ENCODE results near the gene CDK11B. TPM values are rescaled to one million over a fixed set of nuclear protein-coding genes. Genes with fewer than 3 reads are reported as not detected.

Gene CDK11B
- total and polyA plus RNA-seq, 2 experiments from 2014 or later = 11.7 to 19.1 TPM

GRCh38 chr1:1614204-1614953, 44.4 kb downstream of the CDK11B start:
- Histone ChIP-seq H3K4me1 (ENCODE audit: insufficient read depth) (peaks cover 6% of the 10 kb centered on the region; the same call in 1 of the 2 replicates), H3K9me3 (ENCODE audit: low read depth) (no peaks in the 10 kb centered on the region), H3K36me3 (ENCODE audit: low read depth) (no peaks in the 10 kb centered on the region), H3K79me2 (ENCODE audit: insufficient read depth) (peaks cover 40% of the 10 kb centered on the region), H2AFZ (peak overlapping the region; percentile 53), H3K4me3 (peak overlapping the region; percentile 92), H3F3A (ENCODE audit: insufficient read depth) (peaks cover 21% of the 10 kb centered on the region), H3K27me3 (replicated peaks; ENCODE audit: insufficient read depth) (no peaks in the 10 kb centered on the region), H3K9me2 (ENCODE audit: insufficient read depth) (no peaks in the 10 kb centered on the region), H3K9ac (peak overlapping the region; percentile 99), H3K27ac (peak overlapping the region; percentile 99), H3K4me2 (ENCODE audit: unreplicated experiment) (peak overlapping the region; percentile 94), H4K20me1 (ENCODE audit: insufficient read depth) (no peaks in the 10 kb centered on the region)
- peak; percentile 94 for DNase-seq
- no peak for TF ChIP-seq EZH2phosphoT487 (IDR thresholded peaks at IDR 0.05; ENCODE audit: insufficient read depth, low read depth)
- TF ChIP-seq EZH2 (IDR thresholded peaks at IDR 0.05; ENCODE audit: insufficient read depth, poor library complexity, severe bottlenecking) = no peak
- WGBS, 2 experiments (ENCODE audit: low coverage in 1 of 2, low lambda C conversion rate in 2 of 2, missing lambda C conversion rate in 2 of 2) = 7 to 8% methylated on average over 30 of the region's 30 CpGs
- in situ Hi-C loops (cut with MboI) = no loop called here

- Histone ChIP-seq H3K4me1 (ENCODE audit: insufficient read depth) (peaks cover 6% of the 10 kb centered on the region; the same call in 1 of the 2 replicates), H3K79me2 (ENCODE audit: insufficient read depth) (peaks cover 40% of the 10 kb centered on the region), H3K4me2 (ENCODE audit: unreplicated experiment) (peak overlapping the region; percentile 94), H3K4me3 (peak overlapping the region; percentile 92), H4K20me1 (ENCODE audit: insufficient read depth) (no peaks in the 10 kb centered on the region), H3K9me2 (ENCODE audit: insufficient read depth) (no peaks in the 10 kb centered on the region), H3K27ac (peak overlapping the region; percentile 99), H3K36me3 (ENCODE audit: low read depth) (no peaks in the 10 kb centered on the region), H3K9me3 (ENCODE audit: low read depth) (no peaks in the 10 kb centered on the region), H3F3A (ENCODE audit: insufficient read depth) (peaks cover 21% of the 10 kb centered on the region), H2AFZ (0 out of 2 replicates have a peak overlapping the region, but pooled peaks have one; percentile 53), H3K27me3 (replicated peaks; ENCODE audit: insufficient read depth) (no peaks in the 10 kb centered on the region), H3K9ac (peak overlapping the region; percentile 99)
- TF ChIP-seq EZH2phosphoT487 (IDR thresholded peaks at IDR 0.05; ENCODE audit: insufficient read depth, low read depth) (no peak), EZH2 (IDR thresholded peaks at IDR 0.05; ENCODE audit: insufficient read depth, poor library complexity, severe bottlenecking) (no peak)
- 68 to 69% methylated on average over 11 of the region's 11 CpGs for WGBS, 2 experiments (ENCODE audit: low coverage in 1 of 2, low lambda C conversion rate in 2 of 2, missing lambda C conversion rate in 2 of 2)
- in situ Hi-C loops (cut with MboI) = no loop called here
- no peak for DNase-seq
Observed at GRCh38 chr1:1613509-1614082, 45.2 kb downstream of the CDK11B start.

GRCh38 chr1:1612104-1612400, 46.8 kb downstream of the CDK11B start:
- H3K79me2 ChIP-seq (ENCODE audit: insufficient read depth) = peaks cover 26% of the 10 kb centered on the region
- no peak overlapping the region for H3K4me2 ChIP-seq (ENCODE audit: unreplicated experiment)
- in situ Hi-C loops (cut with MboI) = no loop called here
- H4K20me1 ChIP-seq (ENCODE audit: insufficient read depth) = no peaks in the 10 kb centered on the region
- H3K27me3 ChIP-seq (replicated peaks; ENCODE audit: insufficient read depth) = no peaks in the 10 kb centered on the region
- WGBS, 2 experiments (ENCODE audit: low coverage in 1 of 2, low lambda C conversion rate in 2 of 2, missing lambda C conversion rate in 2 of 2) = 77 to 84% methylated on average over 3 of the region's 3 CpGs
- no peaks in the 10 kb centered on the region for H3K9me2 ChIP-seq (ENCODE audit: insufficient read depth)
- H3F3A ChIP-seq (ENCODE audit: insufficient read depth) = peaks cover 21% of the 10 kb centered on the region
- TF ChIP-seq EZH2 (IDR thresholded peaks at IDR 0.05; ENCODE audit: insufficient read depth, poor library complexity, severe bottlenecking) (no peak), EZH2phosphoT487 (IDR thresholded peaks at IDR 0.05; ENCODE audit: insufficient read depth, low read depth) (no peak)
- H3K4me1 ChIP-seq (ENCODE audit: insufficient read depth) = peaks cover 3% of the 10 kb centered on the region; the same call in 1 of the 2 replicates
- no peak overlapping the region for H3K9ac ChIP-seq
- H3K9me3 ChIP-seq (ENCODE audit: low read depth) = no peaks in the 10 kb centered on the region
- no peak overlapping the region for H2AFZ ChIP-seq
- no peak for DNase-seq
- H3K27ac ChIP-seq = no peak overlapping the region
- no peak overlapping the region for H3K4me3 ChIP-seq
- no peaks in the 10 kb centered on the region for H3K36me3 ChIP-seq (ENCODE audit: low read depth)

- DNase-seq = no peak
- no peak for TF ChIP-seq EZH2phosphoT487 (IDR thresholded peaks at IDR 0.05; ENCODE audit: insufficient read depth, low read depth)
- TF ChIP-seq EZH2 (IDR thresholded peaks at IDR 0.05; ENCODE audit: insufficient read depth, poor library complexity, severe bottlenecking) = no peak
- H4K20me1 ChIP-seq (ENCODE audit: insufficient read depth) = no peaks in the 10 kb centered on the region
- no peak overlapping the region for H3K9ac ChIP-seq
- no peaks in the 10 kb centered on the region for H3K27me3 ChIP-seq (replicated peaks; ENCODE audit: insufficient read depth)
- no peaks in the 10 kb centered on the region for H3K9me3 ChIP-seq (ENCODE audit: low read depth)
- H3K9me2 ChIP-seq (ENCODE audit: insufficient read depth) = no peaks in the 10 kb centered on the region
- peaks cover 21% of the 10 kb centered on the region for H3F3A ChIP-seq (ENCODE audit: insufficient read depth)
- no peaks in the 10 kb centered on the region for H3K4me1 ChIP-seq (ENCODE audit: insufficient read depth)
- peak overlapping the region; percentile 23; the same call in 1 of the 2 replicates for H3K27ac ChIP-seq
- WGBS, 2 experiments (ENCODE audit: low coverage in 1 of 2, low lambda C conversion rate in 2 of 2, missing lambda C conversion rate in 2 of 2) = 34 to 44% methylated on average over 9 of the region's 9 CpGs
- peaks cover 17% of the 10 kb centered on the region for H3K79me2 ChIP-seq (ENCODE audit: insufficient read depth)
- H2AFZ ChIP-seq = 0 out of 2 replicates have a peak overlapping the region, but pooled peaks have one; percentile 42
- H3K4me2 ChIP-seq (ENCODE audit: unreplicated experiment) = no peak overlapping the region
- H3K4me3 ChIP-seq = no peak overlapping the region
- H3K36me3 ChIP-seq (ENCODE audit: low read depth) = no peaks in the 10 kb centered on the region
- in situ Hi-C loops (cut with MboI) = no loop called here
Observed at GRCh38 chr1:1610796-1611195, 48.0 kb downstream of the CDK11B start.
